Adrenal gland (tissue), 12 donors: ENCODE results near the gene IMP3. TPM values are rescaled to one million over a fixed set of nuclear protein-coding genes. Genes with fewer than 3 reads are reported as not detected.

ENCODE experiments used
- DNase-seq, 7 donors: peaks; one replicate each; pipeline ENCODE4 v3.0.0-alpha.2; 2019 to 2020
- H3K27ac ChIP-seq, 5 donors: fragments of 200-600 bp; sonication (generic) in 4 of 5; 1 replicate in 3 of 5; 2 replicates in 2 of 5; pipeline versions ENCODE4 v1.5.1 to v1.8.0; 2016 to 2020; ENCODE audit warnings: mild to moderate bottlenecking in 1 of 5
- H3K27me3 ChIP-seq: fragments of 200-600 bp; 2 replicates; pipeline ENCODE4 v1.8.0; 2021
- H3K36me3 ChIP-seq, 2 donors: fragments of 200-600 bp; replicated peaks in 1 of 2; 1 replicate in 1 of 2; 2 replicates in 1 of 2; pipeline versions ENCODE4 v1.5.1 to v1.8.0; 2018 to 2022
- H3K4me1 ChIP-seq, 2 donors: fragments of 200-600 bp; replicated peaks in 1 of 2; 1 replicate in 1 of 2; 2 replicates in 1 of 2; pipeline versions ENCODE4 v1.5.1 to v1.8.0; 2018 to 2021
- H3K4me3 ChIP-seq, 4 donors: fragments of 200-600 bp; sonication (generic) in 3 of 4; one replicate each; pipeline ENCODE4 v1.5.1; 2016 to 2018
- H3K9me3 ChIP-seq, 3 donors: fragments of 200-600 bp; sonication (generic) in 1 of 3; replicated peaks in 1 of 3; 1 replicate in 2 of 3; 2 replicates in 1 of 3; pipeline versions ENCODE4 v1.5.1 to v1.8.0; 2016 to 2021
- CTCF ChIP-seq, 6 experiments: fragments of 450-650 bp in 4 of 6; fragments of 200-600 bp in 2 of 6; sonication (generic) in 1 of 6; IDR thresholded peaks; 1 replicate in 5 of 6; 2 replicates in 1 of 6; pipeline versions ENCODE4 v1.5.1 to v1.8.0; 2016 to 2021; ENCODE audit warnings: antibody characterized with exemption in 6 of 6, mild to moderate bottlenecking in 2 of 6, moderate library complexity in 1 of 6
- POLR2A ChIP-seq, 2 donors: fragments of 450-650 bp; IDR thresholded peaks; one replicate each; pipeline ENCODE4 v1.6.1; 2017; ENCODE audit warnings: antibody characterized with exemption in 2 of 2, mild to moderate bottlenecking in 2 of 2, moderate library complexity in 1 of 2
- WGBS, 4 donors: extraction: QIAGEN DNeasy Blood & Tissue Kit in 2 of 4; methylation state at CpG; one replicate each; pipeline versions ENCODE4 v1.1.5 to v1.1.7; 2013 to 2017; 5-methylcytosine and 5-hydroxymethylcytosine counted together
- intact Hi-C, 2 donors: fragments of 100-400 bp; cut with DNase I; formaldehyde crosslinking; loops; one replicate each; pipeline versions ENCODE4 v1.14.1 to v1.15.0; 2022 to 2023
- polyA plus RNA-seq, 3 donors: library from polyadenylated mRNA; stranded (reverse); fragments of 200-250 nt in 2 of 3; fragments of 350-450 nt in 1 of 3; fragmentation: Illumina TruSeq in 1 of 3; extraction: RNeasy Lipid Tissue Mini Kit (QIAGEN cat#74804) in 1 of 3; gene quantifications; one replicate each; pipeline ENCODE4 v1.2.3, GENCODE V29; 2013 to 2014
- total RNA-seq, 9 donors: library from RNA; depleted of rRNA in 4 of 9; stranded (reverse); fragments of >200 nt in 4 of 9; fragments of 120-200 nt in 1 of 9; fragmentation: NEBNext Ultra II Directional in 1 of 9; extraction: Animal tissue kit (Norgen Biotek cat#: 25700) in 1 of 9; gene quantifications; one replicate each; pipeline versions ENCODE4 v1.1.0 to v1.2.4, GENCODE V29; 2013 to 2023
- donor health status: healthy with polysubstance abuse.
- donor health status: Bipolar disorder and iron deficiency.
- donor health status: DM: yes; HTN: yes; CAD: no.
- donor health status: DM: no; HTN: no; CAD: no.
- donor health status: DM: no; HTN: no; CAD: no.
- donor health status: DM: yes; HTN: yes; CAD: no.

The IMP3 gene
- total and polyA plus RNA-seq, 12 donors, result 49.8 to 161 (median 84.0) TPM

GRCh38 chr15:75606711-75607699 is 33.0 kb downstream of the IMP3 start:
- Histone ChIP-seq H3K9me3 (no peaks in the 10 kb centered on the region), H3K36me3 (peaks cover 0 to 69% of the 10 kb centered on the region in 2 donors), H3K27ac (no peak overlapping the region), H3K4me3 (no peak overlapping the region), H3K4me1 (no peaks in the 10 kb centered on the region), H3K27me3 (no peaks in the 10 kb centered on the region)
- WGBS, 4 donors, result 72 to 85% (median 81%) methylated on average over 6 of the region's 6 CpGs
- intact Hi-C loops, result no loop called here
- TF ChIP-seq CTCF (IDR thresholded peaks at IDR 0.05) (no peak), POLR2A (IDR thresholded peaks at IDR 0.05) (no peak)
- no peak for DNase-seq

DNA sequence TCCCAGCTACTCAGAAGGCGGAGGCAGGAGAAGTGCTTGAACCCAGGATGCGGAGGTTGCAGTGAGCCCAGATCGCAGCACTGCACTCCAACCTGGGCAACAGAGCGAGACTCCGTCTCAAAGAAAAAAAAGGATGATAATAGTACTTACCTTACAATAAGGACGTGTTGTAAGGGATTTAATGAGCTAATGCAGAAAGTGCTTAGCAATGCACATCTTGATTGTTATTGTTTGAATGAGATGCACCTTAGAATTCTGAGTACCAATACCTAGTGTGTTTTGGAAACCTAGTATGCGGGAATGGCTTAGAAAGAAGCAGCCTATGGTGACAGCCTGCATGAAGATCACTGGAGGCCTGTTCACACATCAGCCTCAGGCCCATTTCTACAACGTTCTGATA is 34.0 kb downstream of the IMP3 start:
- Histone ChIP-seq H3K27ac (no peak overlapping the region), H3K4me3 (no peak overlapping the region), H3K4me1 (no peaks in the 10 kb centered on the region), H3K36me3 (peaks cover 0 to 71% of the 10 kb centered on the region in 2 donors), H3K9me3 (no peaks in the 10 kb centered on the region), H3K27me3 (no peaks in the 10 kb centered on the region)
- 90 to 95% (median 92%) methylated on average over 8 of the region's 8 CpGs for WGBS, 4 donors
- intact Hi-C loops, result no loop called here
- TF ChIP-seq POLR2A (IDR thresholded peaks at IDR 0.05) (no peak), CTCF (IDR thresholded peaks at IDR 0.05) (no peak)
- no peak for DNase-seq

DNA sequence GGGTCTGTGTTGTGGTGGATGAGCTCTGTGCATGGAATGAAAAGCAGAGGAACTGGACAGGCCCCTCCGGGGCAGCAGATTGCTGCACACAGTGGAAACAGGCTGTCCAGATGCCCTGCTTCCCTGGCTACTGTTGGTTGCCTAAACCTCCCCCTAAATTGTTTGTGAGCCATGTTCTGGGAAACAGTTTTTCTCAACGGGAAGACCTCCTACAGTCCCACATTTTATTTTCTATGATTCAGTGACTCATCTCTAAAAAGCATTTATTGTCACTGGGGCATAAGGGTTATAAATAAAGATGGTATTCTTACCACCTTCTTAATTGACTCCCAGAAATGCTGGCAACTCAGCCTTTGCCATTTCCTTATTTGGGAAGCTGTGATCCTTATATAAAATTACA is 40.6 kb downstream of the IMP3 start:
- H3K4me1 ChIP-seq, result peaks cover 0 to 4% of the 10 kb centered on the region in 2 donors
- intact Hi-C loops, result no loop called here
- no peak overlapping the region for H3K4me3 ChIP-seq
- 68 to 95% (median 73%) methylated on average over 2 of the region's 2 CpGs for WGBS, 4 donors
- H3K36me3 ChIP-seq, result peaks cover 0 to 67% of the 10 kb centered on the region in 2 donors
- DNase-seq, result no peak
- no peaks in the 10 kb centered on the region for H3K27me3 ChIP-seq
- H3K27ac ChIP-seq, result peak overlapping the region in 1 of 5 donors; percentile 31
- TF ChIP-seq CTCF (IDR thresholded peaks at IDR 0.05), result no peak
- no peak for TF ChIP-seq POLR2A (IDR thresholded peaks at IDR 0.05)
- H3K9me3 ChIP-seq, result no peaks in the 10 kb centered on the region

GRCh38 chr15:75598361-75598760 is 41.7 kb downstream of the IMP3 start:
- Histone ChIP-seq H3K36me3 (peaks cover 0 to 59% of the 10 kb centered on the region in 2 donors), H3K4me3 (no peak overlapping the region), H3K9me3 (no peaks in the 10 kb centered on the region), H3K27me3 (no peaks in the 10 kb centered on the region), H3K27ac (no peak overlapping the region), H3K4me1 (peaks cover 0 to 4% of the 10 kb centered on the region in 2 donors)
- no peak for TF ChIP-seq CTCF (IDR thresholded peaks at IDR 0.05)
- TF ChIP-seq POLR2A (IDR thresholded peaks at IDR 0.05), result no peak
- DNase-seq, result no peak
- intact Hi-C loops, result no loop called here
- 93 to 98% (median 94%) methylated on average over 4 of the region's 4 CpGs for WGBS, 4 donors
